Metanephros (tissue), 1 donor: Measurements from ENCODE around the gene AK9. TPM values are rescaled to one million over a fixed set of nuclear protein-coding genes. Genes with fewer than 3 reads are reported as not detected.

Experiments
- total RNA-seq: library from RNA; depleted of rRNA; stranded (reverse); fragments of >200 nt; gene quantifications from one replicate; pipeline ENCODE4 v1.2.3, GENCODE V29; 2014

AK9 gene
- total RNA-seq: 8.1 TPM

GRCh38 chr6:109690737-109691621, at the start of gene AK9, which contains the start of gene FIG4:
Gene AK9 (minus strand): TSS chr6:109691202. CDS start chr6:109675745, 15,457 bp downstream.
Gene FIG4 (plus strand): TSS chr6:109691296. CDS start chr6:109691436, 140 bp downstream.

GRCh38 chr6:109482905-109483734, 207.9 kb downstream of the AK9 start, which contains the start of gene ZBTB24:
Gene ZBTB24 (minus strand): TSS chr6:109483219. CDS start chr6:109482026, 1,193 bp downstream.

GRCh38 chr6:109455437-109456110, 235.4 kb downstream of the AK9 start, which contains the start of gene MICAL1:
Gene MICAL1 (minus strand): TSS chr6:109455772. CDS start chr6:109454196, 1,576 bp downstream.

Other genes with a start within 250 kb of the AK9 start
- 29.0 TPM for gene MICAL1, start 235.4 kb downstream of the AK9 start, total RNA-seq
- gene ZBTB24, start 208.0 kb downstream of the AK9 start, total RNA-seq: 13.1 TPM
- 25.5 TPM for gene FIG4, start 94 bp upstream of the AK9 start, total RNA-seq